Measurements from ENCODE around the gene KCNAB1.

DNA sequence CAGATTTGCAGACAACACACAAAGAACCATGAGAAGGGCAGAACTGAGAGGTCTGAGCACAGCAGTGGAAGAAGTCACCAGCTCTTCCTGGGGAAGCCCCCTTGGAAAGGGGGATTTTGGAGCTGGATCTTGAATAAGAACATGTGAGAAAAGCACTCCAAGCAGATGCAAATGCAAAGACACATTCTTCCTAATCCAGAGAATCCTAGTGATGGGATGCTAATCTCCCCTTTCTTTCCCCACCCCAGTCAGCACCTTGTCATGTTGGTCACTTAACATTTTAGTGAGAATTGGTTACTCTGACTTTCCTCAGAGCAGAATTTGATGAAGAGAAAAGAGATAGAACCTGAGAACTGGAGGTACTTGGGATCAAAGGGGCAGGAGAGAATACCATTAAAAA, 286.0 kb downstream of the KCNAB1 start:
- TF ChIP-seq EZH2phosphoT487 (IDR thresholded peaks at IDR 0.05; ENCODE audit: borderline replicate concordance): no peak
- TF ChIP-seq, protein P1, sequence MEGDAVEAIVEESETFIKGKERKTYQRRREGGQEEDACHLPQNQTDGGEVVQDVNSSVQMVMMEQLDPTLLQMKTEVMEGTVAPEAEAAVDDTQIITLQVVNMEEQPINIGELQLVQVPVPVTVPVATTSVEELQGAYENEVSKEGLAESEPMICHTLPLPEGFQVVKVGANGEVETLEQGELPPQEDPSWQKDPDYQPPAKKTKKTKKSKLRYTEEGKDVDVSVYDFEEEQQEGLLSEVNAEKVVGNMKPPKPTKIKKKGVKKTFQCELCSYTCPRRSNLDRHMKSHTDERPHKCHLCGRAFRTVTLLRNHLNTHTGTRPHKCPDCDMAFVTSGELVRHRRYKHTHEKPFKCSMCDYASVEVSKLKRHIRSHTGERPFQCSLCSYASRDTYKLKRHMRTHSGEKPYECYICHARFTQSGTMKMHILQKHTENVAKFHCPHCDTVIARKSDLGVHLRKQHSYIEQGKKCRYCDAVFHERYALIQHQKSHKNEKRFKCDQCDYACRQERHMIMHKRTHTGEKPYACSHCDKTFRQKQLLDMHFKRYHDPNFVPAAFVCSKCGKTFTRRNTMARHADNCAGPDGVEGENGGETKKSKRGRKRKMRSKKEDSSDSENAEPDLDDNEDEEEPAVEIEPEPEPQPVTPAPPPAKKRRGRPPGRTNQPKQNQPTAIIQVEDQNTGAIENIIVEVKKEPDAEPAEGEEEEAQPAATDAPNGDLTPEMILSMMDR (conservative IDR thresholded peaks at IDR 0.05; ENCODE audit: low read length): no peak

Data from Loucy (cell line).